ENCODE measurements around the gene THUMPD3.

- TF ChIP-seq MYC (IDR thresholded peaks at IDR 0.05; ENCODE audit: low read depth, low read length) (no peak), CTCF (IDR thresholded peaks at IDR 0.05; ENCODE audit: low read depth, low read length) (no peak), POLR2A (IDR thresholded peaks at IDR 0.05; ENCODE audit: extremely low read depth, insufficient read length) (no peak), MAX (IDR thresholded peaks at IDR 0.05; ENCODE audit: low read depth, low read length) (no peak)
These were observed 48.4 kb downstream of the THUMPD3 start for GRCh38 chr3:9411302-9411701.
